Embryonic facial prominence (tissue), 1 donor: ENCODE measurements around the gene DHX34.
"Not testable (repeated sequence)": the region's sequence is repeated elsewhere in the genome, so short reads cannot be mapped to it uniquely, and the experiment has no call there.

Experiments used
- DNase-seq: peaks from one replicate; pipeline ENCODE4 v3.0.0-alpha.2; 2016; ENCODE audit errors: extremely low spot score

The DHX34 gene

GRCh38 chr19:47323872-47324271, 25.2 kb upstream of the DHX34 start:
- no peak for DNase-seq

- no peak for DNase-seq
Measured at GRCh38 chr19:47324502-47324901, 24.6 kb upstream of the DHX34 start.

GRCh38 chr19:47330466-47330869, 18.6 kb upstream of the DHX34 start:
- DNase-seq: no peak

GRCh38 chr19:47331490-47331889, 17.6 kb upstream of the DHX34 start:
- no peak for DNase-seq

GRCh38 chr19:47331931-47332547, 17.1 kb upstream of the DHX34 start, which contains the start of gene C5AR2:
Gene C5AR2 (plus strand): TSS chr19:47332175. CDS start chr19:47340800, 8,625 bp downstream.
- DNase-seq: no peak

- DNase-seq: not testable (repeated sequence)
Measured at GRCh38 chr19:47336765-47337718, 12.1 kb upstream of the DHX34 start.

GRCh38 chr19:47339196-47339880, 9.8 kb upstream of the DHX34 start:
- no peak for DNase-seq

- DNase-seq: no peak
Measured at GRCh38 chr19:47340477-47341208, 8.5 kb upstream of the DHX34 start.

- DNase-seq: no peak
Measured at GRCh38 chr19:47341734-47342133, 7.4 kb upstream of the DHX34 start.

- no peak for DNase-seq
Measured at GRCh38 chr19:47343194-47343802, 5.8 kb upstream of the DHX34 start.

- no peak for DNase-seq
Measured at GRCh38 chr19:47344425-47344824, 4.7 kb upstream of the DHX34 start.

GRCh38 chr19:47346024-47346423, 3.1 kb upstream of the DHX34 start:
- DNase-seq: not testable (repeated sequence)

GRCh38 chr19:47350630-47351029, 1.5 kb downstream of the DHX34 start:
- no peak for DNase-seq

- no peak for DNase-seq
Measured at GRCh38 chr19:47351548-47351947, 2.4 kb downstream of the DHX34 start.

- DNase-seq: no peak
Measured at GRCh38 chr19:47352095-47352494, 3.0 kb downstream of the DHX34 start.

GRCh38 chr19:47353307-47353712, 4.2 kb downstream of the DHX34 start:
- DNase-seq: no peak

- no peak for DNase-seq
Measured at GRCh38 chr19:47356900-47357299, 7.8 kb downstream of the DHX34 start.

GRCh38 chr19:47357788-47358680, 8.9 kb downstream of the DHX34 start:
- DNase-seq: no peak

- no peak for DNase-seq
Measured at GRCh38 chr19:47358936-47359335, 9.8 kb downstream of the DHX34 start.

GRCh38 chr19:47362321-47362720, 13.2 kb downstream of the DHX34 start:
- no peak for DNase-seq
